DND-41 (cell line): Measurements from ENCODE around the gene TMEM92.

Source experiments
- ATAC-seq: fragments of 200-7000 bp; cut with Tn5 transposase; 3 replicates; pipeline ENCODE4 v1.9.1; 2021; ENCODE audit warnings: low read depth; ENCODE audit not compliant: insufficient read depth
- DNase-seq: peaks from one replicate; pipeline ENCODE4 v3.0.0-alpha.2; 2020
- H2AFZ ChIP-seq: 2 replicates; pipeline ENCODE4 v1.6.0; 2012; ENCODE audit warnings: low read depth, low read length
- H3K27ac ChIP-seq: 2 replicates; pipeline ENCODE4 v1.5.1; 2012; ENCODE audit warnings: low read length, inconsistent platforms
- H3K27me3 ChIP-seq: fragments of 200-600 bp; sonication (generic); 2 replicates; pipeline ENCODE4 v1.6.0; 2012; ENCODE audit warnings: low read length, mild to moderate bottlenecking, inconsistent platforms; ENCODE audit not compliant: insufficient read depth, poor library complexity
- H3K36me3 ChIP-seq: 2 replicates; pipeline ENCODE4 v1.5.1; 2012; ENCODE audit warnings: low read length, inconsistent platforms; ENCODE audit not compliant: insufficient read depth
- H3K4me1 ChIP-seq: 2 replicates; pipeline ENCODE4 v1.5.1; 2012; ENCODE audit warnings: mild to moderate bottlenecking, low read length; ENCODE audit not compliant: insufficient read depth
- H3K4me2 ChIP-seq: 2 replicates; pipeline ENCODE4 v1.6.0; 2012; ENCODE audit warnings: mild to moderate bottlenecking, moderate library complexity, low read length, inconsistent platforms; ENCODE audit not compliant: insufficient read depth
- H3K4me3 ChIP-seq, 2 experiments: fragments of 200-600 bp in 1 of 2; shearing (Covaris generic) in 1 of 2; 2 replicates each; pipeline ENCODE4 v1.5.1; 2012 to 2016; ENCODE audit warnings: inconsistent platforms in 2 of 2, low read length in 2 of 2, mild to moderate bottlenecking in 2 of 2, low read depth in 1 of 2, moderate library complexity in 1 of 2
- H3K79me2 ChIP-seq: 2 replicates; pipeline ENCODE4 v1.6.0; 2012; ENCODE audit warnings: low read length, inconsistent platforms; ENCODE audit not compliant: insufficient read depth
- H3K9ac ChIP-seq: 2 replicates; pipeline ENCODE4 v1.6.0; 2012; ENCODE audit warnings: low read depth, mild to moderate bottlenecking, inconsistent platforms, low read length, moderate library complexity
- H3K9me3 ChIP-seq: 2 replicates; pipeline ENCODE4 v1.5.1; 2012; ENCODE audit warnings: low read length, moderate library complexity, mild to moderate bottlenecking, inconsistent platforms; ENCODE audit not compliant: insufficient read depth, severe bottlenecking
- H4K20me1 ChIP-seq: 2 replicates; pipeline ENCODE4 v1.6.0; 2012; ENCODE audit warnings: low read length; ENCODE audit not compliant: insufficient read depth
- EZH2 ChIP-seq: IDR thresholded peaks from 3 replicates; pipeline ENCODE4 v1.6.1; 2012; ENCODE audit warnings: borderline replicate concordance, low read depth, mild to moderate bottlenecking, moderate library complexity, low read length, inconsistent platforms; ENCODE audit not compliant: severe bottlenecking
- TF ChIP-seq, protein P1 (sequence below): IDR thresholded peaks from 2 replicates; pipeline ENCODE4 v1.5.1; 2012; ENCODE audit warnings: borderline replicate concordance, low read length, moderate library complexity, mild to moderate bottlenecking; ENCODE audit not compliant: poor library complexity, severe bottlenecking; ENCODE audit errors: extremely low read depth

Gene TMEM92

DNA sequence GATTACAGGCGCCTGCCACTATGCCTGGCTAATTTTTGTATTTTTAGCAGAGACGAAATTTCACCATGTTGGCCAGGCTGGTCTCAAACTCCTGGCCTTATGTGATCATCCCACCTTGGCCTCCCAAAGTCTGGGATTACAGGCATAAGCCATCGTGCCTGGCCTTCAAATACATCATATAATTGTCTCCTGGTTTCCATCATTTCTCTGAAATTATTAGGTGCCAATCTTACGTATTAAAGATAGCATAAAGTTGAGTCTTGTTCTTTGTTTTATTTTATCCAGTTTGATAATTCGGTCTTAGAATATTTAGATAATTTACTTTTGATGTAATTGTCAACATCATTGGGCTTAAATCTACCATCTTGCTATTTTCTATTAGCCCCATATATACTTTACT lies 32.8 kb upstream of the TMEM92 start:
- no peaks in the 10 kb centered on the region for H3K9me3 ChIP-seq

DNA sequence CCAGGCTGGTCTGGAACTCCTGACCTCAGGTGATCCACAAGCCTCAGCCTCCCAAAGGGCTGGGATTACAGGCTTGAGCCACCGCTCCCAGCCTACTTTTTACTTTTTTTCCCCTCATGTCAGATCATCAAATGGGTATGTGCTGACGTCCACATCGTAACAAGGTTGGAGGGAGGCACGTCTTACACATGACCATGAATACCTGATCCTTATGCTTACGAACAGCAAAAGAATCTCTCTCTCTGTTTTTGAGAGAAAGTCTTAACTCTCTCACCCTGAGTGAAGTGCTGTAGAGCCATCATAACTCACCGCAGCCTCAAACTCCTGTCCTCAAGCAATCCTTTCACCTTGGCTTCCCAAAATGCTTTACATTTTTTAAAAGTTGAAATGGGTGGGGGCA lies 29.5 kb upstream of the TMEM92 start:
- no peak overlapping the region for H2AFZ ChIP-seq
- no peak for TF ChIP-seq EZH2
- TF ChIP-seq, protein P1, sequence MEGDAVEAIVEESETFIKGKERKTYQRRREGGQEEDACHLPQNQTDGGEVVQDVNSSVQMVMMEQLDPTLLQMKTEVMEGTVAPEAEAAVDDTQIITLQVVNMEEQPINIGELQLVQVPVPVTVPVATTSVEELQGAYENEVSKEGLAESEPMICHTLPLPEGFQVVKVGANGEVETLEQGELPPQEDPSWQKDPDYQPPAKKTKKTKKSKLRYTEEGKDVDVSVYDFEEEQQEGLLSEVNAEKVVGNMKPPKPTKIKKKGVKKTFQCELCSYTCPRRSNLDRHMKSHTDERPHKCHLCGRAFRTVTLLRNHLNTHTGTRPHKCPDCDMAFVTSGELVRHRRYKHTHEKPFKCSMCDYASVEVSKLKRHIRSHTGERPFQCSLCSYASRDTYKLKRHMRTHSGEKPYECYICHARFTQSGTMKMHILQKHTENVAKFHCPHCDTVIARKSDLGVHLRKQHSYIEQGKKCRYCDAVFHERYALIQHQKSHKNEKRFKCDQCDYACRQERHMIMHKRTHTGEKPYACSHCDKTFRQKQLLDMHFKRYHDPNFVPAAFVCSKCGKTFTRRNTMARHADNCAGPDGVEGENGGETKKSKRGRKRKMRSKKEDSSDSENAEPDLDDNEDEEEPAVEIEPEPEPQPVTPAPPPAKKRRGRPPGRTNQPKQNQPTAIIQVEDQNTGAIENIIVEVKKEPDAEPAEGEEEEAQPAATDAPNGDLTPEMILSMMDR, result no peak
- no peak overlapping the region for H3K4me2 ChIP-seq
- H3K36me3 ChIP-seq, result no peaks in the 10 kb centered on the region
- H4K20me1 ChIP-seq, result no peaks in the 10 kb centered on the region
- peaks cover 15% of the 10 kb centered on the region for H3K9me3 ChIP-seq
- H3K27ac ChIP-seq, result no peak overlapping the region
- H3K79me2 ChIP-seq, result no peaks in the 10 kb centered on the region
- H3K9ac ChIP-seq, result no peak overlapping the region
- no peak overlapping the region for H3K4me3 ChIP-seq
- no peaks in the 10 kb centered on the region for H3K4me1 ChIP-seq
- DNase-seq (no peak), ATAC-seq (no peak)
- H3K27me3 ChIP-seq, result no peaks in the 10 kb centered on the region

More for the DNA sequence above, 32.8 kb upstream of the TMEM92 start:
- Histone ChIP-seq H3K79me2 (no peaks in the 10 kb centered on the region), H3K4me3 (no peak overlapping the region), H4K20me1 (no peaks in the 10 kb centered on the region), H3K36me3 (no peaks in the 10 kb centered on the region), H3K4me1 (no peaks in the 10 kb centered on the region), H3K9ac (no peak overlapping the region), H3K27me3 (no peaks in the 10 kb centered on the region), H2AFZ (no peak overlapping the region), H3K4me2 (no peak overlapping the region), H3K27ac (no peak overlapping the region)
- no peak for TF ChIP-seq EZH2
- TF ChIP-seq, protein P1, result no peak
- DNase-seq (no peak), ATAC-seq (no peak)

DNA sequence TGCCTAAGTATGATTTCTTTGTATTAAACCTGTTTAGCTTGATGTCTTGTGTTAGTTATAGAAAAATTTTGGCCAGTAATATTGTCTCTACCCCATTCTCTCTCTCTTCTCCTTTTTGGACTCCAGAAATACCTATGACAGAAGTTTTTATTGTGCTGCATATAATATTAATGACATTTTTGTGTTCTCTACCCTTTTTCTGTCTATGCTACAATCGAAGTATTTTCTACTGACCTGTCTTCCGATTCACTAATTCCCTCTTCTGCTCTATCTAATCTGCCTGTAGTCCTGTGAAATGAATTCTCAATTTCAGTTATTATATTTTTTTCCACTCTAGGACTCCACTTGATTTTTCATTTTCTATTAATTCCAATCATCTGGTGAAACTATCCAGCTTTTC lies 26.0 kb upstream of the TMEM92 start:
- Histone ChIP-seq H3K36me3 (no peaks in the 10 kb centered on the region), H3K9ac (no peak overlapping the region), H4K20me1 (no peaks in the 10 kb centered on the region), H3K79me2 (no peaks in the 10 kb centered on the region), H3K27me3 (no peaks in the 10 kb centered on the region), H3K4me1 (no peaks in the 10 kb centered on the region), H3K27ac (no peak overlapping the region), H3K9me3 (peaks cover 15% of the 10 kb centered on the region), H3K4me3 (no peak overlapping the region), H3K4me2 (no peak overlapping the region), H2AFZ (no peak overlapping the region)
- TF ChIP-seq, protein P1, result no peak
- no peak for TF ChIP-seq EZH2
- no peak for DNase-seq
- ATAC-seq, result no peak

DNA sequence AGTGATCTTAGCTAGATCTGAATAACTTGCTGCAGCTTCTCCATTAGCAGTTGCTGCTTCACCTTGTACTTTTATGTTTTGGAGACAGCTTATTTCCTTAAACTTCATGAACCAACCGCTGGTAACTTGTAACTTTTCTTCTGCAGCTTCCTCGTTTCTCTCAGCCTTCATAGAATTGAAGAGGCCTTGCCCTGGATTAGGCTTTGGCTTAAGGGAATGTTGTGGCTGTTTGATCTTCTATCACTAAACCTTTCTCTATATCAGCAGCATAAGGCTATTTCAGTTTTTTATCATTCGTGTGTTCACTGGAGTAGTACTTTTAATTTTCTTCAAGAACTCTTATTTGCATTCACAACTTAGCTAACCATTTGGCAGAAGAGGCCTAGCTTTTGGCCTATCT lies 21.5 kb upstream of the TMEM92 start:
- Histone ChIP-seq H4K20me1 (no peaks in the 10 kb centered on the region; the same call in 1 of the 2 replicates), H3K27ac (no peak overlapping the region), H2AFZ (no peak overlapping the region), H3K4me3 (no peak overlapping the region), H3K4me1 (no peaks in the 10 kb centered on the region), H3K9me3 (peaks cover 14% of the 10 kb centered on the region), H3K79me2 (no peaks in the 10 kb centered on the region), H3K4me2 (no peak overlapping the region), H3K9ac (no peak overlapping the region), H3K36me3 (no peaks in the 10 kb centered on the region), H3K27me3 (peaks cover 7% of the 10 kb centered on the region)
- ATAC-seq, result no peak
- TF ChIP-seq, protein P1, result no peak
- TF ChIP-seq EZH2, result no peak
- no peak for DNase-seq
